Measurements from ENCODE around the gene SLC25A13. TPM values are rescaled to one million over a fixed set of nuclear protein-coding genes. Genes with fewer than 3 reads are reported as not detected.

SLC25A13 gene
- total RNA-seq, 2 donors from 2014 or later: 94.3 to 114 TPM

DNA sequence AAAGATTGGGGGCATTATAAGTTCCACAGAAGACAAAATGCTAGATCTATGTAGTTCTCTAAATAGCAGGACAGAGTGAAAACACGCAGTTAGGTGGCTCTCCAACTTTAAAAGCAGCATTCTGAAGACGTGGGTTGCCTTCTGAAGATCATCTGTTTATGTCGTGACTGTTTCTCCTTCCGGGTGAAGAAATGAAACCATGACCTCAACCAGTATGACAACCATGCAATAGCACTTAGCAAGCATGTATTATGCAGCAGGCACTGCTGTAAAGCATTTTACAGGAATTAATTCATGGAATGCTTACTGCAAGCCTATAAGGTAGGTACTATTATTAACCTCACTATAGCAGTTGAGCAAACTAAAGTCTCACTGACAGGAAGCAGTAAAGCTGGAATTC lies 125.2 kb downstream of the SLC25A13 start:
- WGBS, 2 experiments (ENCODE audit: insufficient coverage in 1 of 2, insufficient read length in 1 of 2): 94 to 97% methylated on average over 3 to 4 of the region's 4 CpGs
- H3K4me3 Mint-ChIP-seq: no peak overlapping the region
- no peaks in the 10 kb centered on the region for H3K4me1 ChIP-seq (ENCODE audit: control insufficient read depth, insufficient read depth, low read length)
- H3K4me3 ChIP-seq (ENCODE audit: low read length): no peak overlapping the region
- no peak overlapping the region for H3K27ac Mint-ChIP-seq
- no peak for TF ChIP-seq CTCF (conservative IDR thresholded peaks at IDR 0.05)
- no peak overlapping the region for H3K9ac ChIP-seq (ENCODE audit: extremely low read depth, low read length, poor library complexity, severe bottlenecking)
- no peaks in the 10 kb centered on the region for H3K9me3 Mint-ChIP-seq
- peaks cover 33% of the 10 kb centered on the region for H3K36me3 Mint-ChIP-seq (ENCODE audit: low read depth)
- H3K36me3 ChIP-seq (ENCODE audit: control insufficient read depth, insufficient read depth, low read length): peaks cover 42% of the 10 kb centered on the region
- H3K27me3 ChIP-seq (ENCODE audit: control insufficient read depth, insufficient read depth, low read length, poor library complexity, severe bottlenecking): no peaks in the 10 kb centered on the region
- no peaks in the 10 kb centered on the region for H3K27me3 Mint-ChIP-seq (ENCODE audit: insufficient read depth)
- H3K4me1 Mint-ChIP-seq: peaks cover 19% of the 10 kb centered on the region
- no peak for DNase-seq
- no peak overlapping the region for H3K27ac ChIP-seq (ENCODE audit: low read depth, low read length)
- H3K9me3 ChIP-seq (ENCODE audit: control insufficient read depth, low read length): no peaks in the 10 kb centered on the region

DNA sequence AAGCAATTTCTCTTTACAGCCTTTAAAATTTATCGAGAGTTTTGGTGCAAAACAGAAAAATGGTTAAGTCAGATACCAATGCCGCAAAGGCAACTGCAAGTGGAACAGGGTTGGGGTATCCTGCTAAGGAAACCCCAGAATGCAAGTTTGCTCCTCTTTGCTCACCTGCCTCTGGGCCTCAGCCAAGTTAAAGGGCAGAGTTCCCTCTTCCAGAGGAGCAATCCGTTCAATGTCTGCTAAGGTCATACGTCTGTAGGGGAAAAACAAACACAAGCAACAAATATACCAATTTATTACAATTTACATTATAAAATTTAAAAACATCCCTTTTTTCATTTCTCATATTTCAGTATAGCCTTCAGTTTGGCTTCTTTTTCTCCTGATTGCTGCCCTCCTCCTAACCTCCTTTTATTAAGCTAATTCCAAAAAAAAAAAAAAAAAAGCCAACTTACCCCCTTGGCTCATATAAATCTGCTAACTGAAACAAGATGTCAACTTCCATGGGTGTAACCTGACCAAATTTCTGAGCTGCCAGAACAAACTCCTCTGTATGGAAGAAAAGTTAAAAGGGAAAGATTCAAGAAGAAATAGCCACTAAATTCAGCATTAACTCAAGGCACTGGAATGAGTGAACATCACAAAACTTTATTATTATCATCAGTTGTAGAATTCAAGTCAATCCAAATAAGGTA lies 132.6 kb downstream of the SLC25A13 start:
- no peaks in the 10 kb centered on the region for H3K4me1 ChIP-seq (ENCODE audit: control insufficient read depth, insufficient read depth, low read length)
- no peak overlapping the region for H3K4me3 Mint-ChIP-seq
- WGBS, 2 experiments (ENCODE audit: insufficient coverage in 1 of 2, insufficient read length in 1 of 2): 72 to 100% methylated on average over 3 to 4 of the region's 4 CpGs
- H3K9me3 ChIP-seq (ENCODE audit: control insufficient read depth, low read length): no peaks in the 10 kb centered on the region
- no peak for TF ChIP-seq CTCF (conservative IDR thresholded peaks at IDR 0.05)
- H3K36me3 Mint-ChIP-seq (ENCODE audit: low read depth): peaks cover 57% of the 10 kb centered on the region
- no peaks in the 10 kb centered on the region for H3K9me3 Mint-ChIP-seq
- H3K27ac ChIP-seq (ENCODE audit: low read depth, low read length): no peak overlapping the region
- no peaks in the 10 kb centered on the region for H3K27me3 ChIP-seq (ENCODE audit: control insufficient read depth, insufficient read depth, low read length, poor library complexity, severe bottlenecking)
- no peaks in the 10 kb centered on the region for H3K27me3 Mint-ChIP-seq (ENCODE audit: insufficient read depth)
- no peak overlapping the region for H3K4me3 ChIP-seq (ENCODE audit: low read length)
- H3K36me3 ChIP-seq (ENCODE audit: control insufficient read depth, insufficient read depth, low read length): peaks cover 69% of the 10 kb centered on the region
- DNase-seq: no peak
- no peak overlapping the region for H3K27ac Mint-ChIP-seq
- H3K4me1 Mint-ChIP-seq: peaks cover 7% of the 10 kb centered on the region
- no peak overlapping the region for H3K9ac ChIP-seq (ENCODE audit: extremely low read depth, low read length, poor library complexity, severe bottlenecking)

DNA sequence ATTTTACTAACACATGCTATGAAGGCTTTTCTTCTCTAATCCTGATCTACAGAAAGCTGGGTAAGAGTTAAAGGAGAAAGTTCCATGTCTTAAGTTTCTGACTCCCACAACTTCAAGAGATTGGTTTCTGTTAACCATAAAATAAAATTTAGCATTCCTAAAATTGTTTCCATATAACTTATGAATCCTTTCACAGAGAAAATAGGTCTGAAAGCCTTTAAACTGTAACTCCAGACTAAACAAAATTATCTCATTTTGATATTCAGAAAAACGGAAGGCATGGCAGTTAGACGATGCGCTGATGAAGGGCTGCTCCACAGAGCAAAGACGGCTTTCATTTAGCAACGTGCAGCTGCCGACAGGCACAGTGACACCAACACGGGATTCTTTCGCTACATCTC lies 133.3 kb downstream of the SLC25A13 start:
- DNase-seq: no peak
- Mint-ChIP-seq H3K4me1 (peaks cover 7% of the 10 kb centered on the region), H3K4me3 (no peak overlapping the region), H3K9me3 (no peaks in the 10 kb centered on the region), H3K27me3 (ENCODE audit: insufficient read depth) (no peaks in the 10 kb centered on the region), H3K27ac (no peak overlapping the region), H3K36me3 (ENCODE audit: low read depth) (peaks cover 58% of the 10 kb centered on the region)
- no peak overlapping the region for H3K4me3 ChIP-seq (ENCODE audit: low read length)
- 91 to 95% methylated on average over 8 of the region's 8 CpGs for WGBS, 2 experiments (ENCODE audit: insufficient coverage in 1 of 2, insufficient read length in 1 of 2)
- no peak for TF ChIP-seq CTCF (conservative IDR thresholded peaks at IDR 0.05)
- no peaks in the 10 kb centered on the region for H3K27me3 ChIP-seq (ENCODE audit: control insufficient read depth, insufficient read depth, low read length, poor library complexity, severe bottlenecking)
- no peaks in the 10 kb centered on the region for H3K4me1 ChIP-seq (ENCODE audit: control insufficient read depth, insufficient read depth, low read length)
- H3K9ac ChIP-seq (ENCODE audit: extremely low read depth, low read length, poor library complexity, severe bottlenecking): no peak overlapping the region
- H3K27ac ChIP-seq (ENCODE audit: low read depth, low read length): no peak overlapping the region
- no peaks in the 10 kb centered on the region for H3K9me3 ChIP-seq (ENCODE audit: control insufficient read depth, low read length)
- peaks cover 69% of the 10 kb centered on the region for H3K36me3 ChIP-seq (ENCODE audit: control insufficient read depth, insufficient read depth, low read length)

Data from endodermal cell (in vitro differentiated cells).